Activated naive CD4-positive, alpha-beta T cell treated with anti-CD3 and anti-CD28 coated beads for 36 hours (primary cell): ENCODE measurements around the gene SEC14L6. TPM values are rescaled to one million over a fixed set of nuclear protein-coding genes. Genes with fewer than 3 reads are reported as not detected.
A peak's percentile ranks its signal among the peaks of the same experiment; 100 is the strongest.
"Not testable (repeated sequence)": the region's sequence is repeated elsewhere in the genome, so short reads cannot be mapped to it uniquely, and the experiment has no call there.

ENCODE experiments used
- CTCF ChIA-PET: fragments of 350-600 bp; sonication (Branson Sonifier 250); formaldehyde crosslinking; loops from one replicate; lab custom pipeline; 2021; ENCODE audit warnings: antibody characterized with exemption; lab: Charles Lee
- DNase-seq: peaks from one replicate; pipeline ENCODE4 v3.0.0-alpha.2; 2020
- H3K27ac Mint-ChIP-seq: one replicate; pipeline ENCODE4 v1.8.0; 2021; ENCODE audit warnings: mild to moderate bottlenecking, mixed read lengths
- H3K27me3 Mint-ChIP-seq: one replicate; pipeline ENCODE4 v1.8.0; 2021; ENCODE audit warnings: low read depth, mixed read lengths
- H3K36me3 Mint-ChIP-seq: one replicate; pipeline ENCODE4 v1.8.0; 2021; ENCODE audit warnings: low read depth, mixed read lengths
- H3K4me1 Mint-ChIP-seq: one replicate; pipeline ENCODE4 v1.8.0; 2021; ENCODE audit warnings: low read depth, mixed read lengths
- H3K4me3 Mint-ChIP-seq: one replicate; pipeline ENCODE4 v1.8.0; 2021; ENCODE audit warnings: mild to moderate bottlenecking, moderate library complexity, mixed read lengths
- H3K9me3 Mint-ChIP-seq: one replicate; pipeline ENCODE4 v1.8.0; 2021; ENCODE audit warnings: mixed read lengths
- intact Hi-C: fragments of 100-400 bp; cut with micrococcal nuclease; formaldehyde crosslinking; loops from one replicate; pipeline ENCODE4 v1.15.1; 2023
- total RNA-seq, 2 experiments: library from RNA; stranded (reverse); gene quantifications; one replicate each; pipeline ENCODE4 v1.2.3, GENCODE V29; 2021

The SEC14L6 gene
- total RNA-seq, 2 experiments from 2014 or later: not detected

- DNase-seq: no peak
- no peak overlapping the region for H3K27ac Mint-ChIP-seq
- CTCF ChIA-PET: no interaction called here
- H3K36me3 Mint-ChIP-seq: no peaks in the 10 kb centered on the region
- H3K27me3 Mint-ChIP-seq: no peaks in the 10 kb centered on the region
- intact Hi-C loops: no loop called here
- H3K4me1 Mint-ChIP-seq: no peaks in the 10 kb centered on the region
- H3K4me3 Mint-ChIP-seq: no peak overlapping the region
- no peaks in the 10 kb centered on the region for H3K9me3 Mint-ChIP-seq
Observed at GRCh38 chr22:30564045-30564760, 17.7 kb upstream of the SEC14L6 start.

GRCh38 chr22:30562366-30562765 lies 15.8 kb upstream of the SEC14L6 start:
- intact Hi-C loops: no loop called here
- CTCF ChIA-PET: interaction anchor here (0.6 kb wide), 1 partner anchor 21 kb away, joined by 4 read pairs; no protein-coding TSS in a partner anchor
- H3K4me1 Mint-ChIP-seq: no peaks in the 10 kb centered on the region
- H3K4me3 Mint-ChIP-seq: no peak overlapping the region
- H3K36me3 Mint-ChIP-seq: no peaks in the 10 kb centered on the region
- no peak overlapping the region for H3K27ac Mint-ChIP-seq
- DNase-seq: no peak
- no peaks in the 10 kb centered on the region for H3K27me3 Mint-ChIP-seq
- no peaks in the 10 kb centered on the region for H3K9me3 Mint-ChIP-seq

GRCh38 chr22:30561402-30562189 lies 15.1 kb upstream of the SEC14L6 start:
- no peaks in the 10 kb centered on the region for H3K36me3 Mint-ChIP-seq
- DNase-seq: no peak
- H3K27ac Mint-ChIP-seq: no peak overlapping the region
- H3K9me3 Mint-ChIP-seq: no peaks in the 10 kb centered on the region
- H3K4me1 Mint-ChIP-seq: no peaks in the 10 kb centered on the region
- CTCF ChIA-PET: no interaction called here
- H3K4me3 Mint-ChIP-seq: no peak overlapping the region
- H3K27me3 Mint-ChIP-seq: no peaks in the 10 kb centered on the region
- intact Hi-C loops: no loop called here

- CTCF ChIA-PET, H3K9me3 Mint-ChIP-seq, H3K4me1 Mint-ChIP-seq, H3K36me3 Mint-ChIP-seq, H3K27me3 Mint-ChIP-seq, H3K4me3 Mint-ChIP-seq, intact Hi-C loops, H3K27ac Mint-ChIP-seq: not testable (repeated sequence)
- DNase-seq: peak; percentile 25
Observed at GRCh38 chr22:30560643-30561202, 14.2 kb upstream of the SEC14L6 start.

- Mint-ChIP-seq H3K36me3 (no peaks in the 10 kb centered on the region), H3K27ac (no peak overlapping the region), H3K4me3 (no peak overlapping the region), H3K27me3 (no peaks in the 10 kb centered on the region), H3K4me1 (no peaks in the 10 kb centered on the region), H3K9me3 (no peaks in the 10 kb centered on the region)
- intact Hi-C loops: no loop called here
- no peak for DNase-seq
- CTCF ChIA-PET: no interaction called here
Observed at GRCh38 chr22:30559889-30560288, 13.3 kb upstream of the SEC14L6 start.

GRCh38 chr22:30557243-30557642 lies 10.7 kb upstream of the SEC14L6 start:
- CTCF ChIA-PET: interaction anchor here (0.6 kb wide), 1 partner anchor 9 kb away, joined by 3 read pairs; no protein-coding TSS in a partner anchor
- Mint-ChIP-seq H3K27me3 (no peaks in the 10 kb centered on the region), H3K27ac (no peak overlapping the region), H3K4me1 (no peaks in the 10 kb centered on the region), H3K36me3 (no peaks in the 10 kb centered on the region), H3K9me3 (no peaks in the 10 kb centered on the region), H3K4me3 (no peak overlapping the region)
- intact Hi-C loops: no loop called here
- DNase-seq: no peak

- Mint-ChIP-seq H3K36me3 (no peaks in the 10 kb centered on the region), H3K4me3 (no peak overlapping the region), H3K9me3 (no peaks in the 10 kb centered on the region), H3K27me3 (no peaks in the 10 kb centered on the region), H3K4me1 (no peaks in the 10 kb centered on the region), H3K27ac (no peak overlapping the region)
- DNase-seq: no peak
- intact Hi-C loops: no loop called here
- CTCF ChIA-PET: interaction anchor here (0.5 to 0.8 kb wide), 3 partner anchors 10 to 216 kb away, joined by 3 read pairs; no protein-coding TSS in a partner anchor
Observed at GRCh38 chr22:30556388-30556787, 9.8 kb upstream of the SEC14L6 start.

- no peaks in the 10 kb centered on the region for H3K4me1 Mint-ChIP-seq
- no peaks in the 10 kb centered on the region for H3K9me3 Mint-ChIP-seq
- no peak overlapping the region for H3K4me3 Mint-ChIP-seq
- H3K27me3 Mint-ChIP-seq: no peaks in the 10 kb centered on the region
- no peak overlapping the region for H3K27ac Mint-ChIP-seq
- H3K36me3 Mint-ChIP-seq: no peaks in the 10 kb centered on the region
- no peak for DNase-seq
- intact Hi-C loops: no loop called here
- CTCF ChIA-PET: interaction anchor here (0.8 kb wide), 1 partner anchor 64 kb away, joined by 3 read pairs; no protein-coding TSS in a partner anchor
Observed at GRCh38 chr22:30555282-30556210, 9.0 kb upstream of the SEC14L6 start.

- no peak overlapping the region for H3K4me3 Mint-ChIP-seq
- no peak overlapping the region for H3K27ac Mint-ChIP-seq
- CTCF ChIA-PET: no interaction called here
- H3K27me3 Mint-ChIP-seq: no peaks in the 10 kb centered on the region
- intact Hi-C loops: no loop called here
- H3K4me1 Mint-ChIP-seq: no peaks in the 10 kb centered on the region
- no peaks in the 10 kb centered on the region for H3K36me3 Mint-ChIP-seq
- no peaks in the 10 kb centered on the region for H3K9me3 Mint-ChIP-seq
- DNase-seq: no peak
Observed at GRCh38 chr22:30553971-30554370, 7.4 kb upstream of the SEC14L6 start.

GRCh38 chr22:30552719-30553118 lies 6.2 kb upstream of the SEC14L6 start:
- Mint-ChIP-seq H3K36me3 (no peaks in the 10 kb centered on the region), H3K4me1 (no peaks in the 10 kb centered on the region), H3K27me3 (no peaks in the 10 kb centered on the region), H3K27ac (no peak overlapping the region), H3K4me3 (no peak overlapping the region), H3K9me3 (no peaks in the 10 kb centered on the region)
- no peak for DNase-seq
- CTCF ChIA-PET: no interaction called here
- intact Hi-C loops: no loop called here

GRCh38 chr22:30551813-30552212 lies 5.3 kb upstream of the SEC14L6 start:
- H3K9me3 Mint-ChIP-seq, intact Hi-C loops, H3K27me3 Mint-ChIP-seq, H3K4me1 Mint-ChIP-seq, H3K27ac Mint-ChIP-seq, H3K4me3 Mint-ChIP-seq, DNase-seq, CTCF ChIA-PET, H3K36me3 Mint-ChIP-seq: not testable (repeated sequence)

- Mint-ChIP-seq H3K4me1 (peaks cover 2% of the 10 kb centered on the region), H3K9me3 (no peaks in the 10 kb centered on the region), H3K36me3 (no peaks in the 10 kb centered on the region), H3K27ac (no peak overlapping the region), H3K4me3 (no peak overlapping the region), H3K27me3 (peaks cover 21% of the 10 kb centered on the region)
- DNase-seq: no peak
- CTCF ChIA-PET: interaction anchor here (0.5 kb wide), 1 partner anchor 191 kb away, joined by 3 read pairs; no protein-coding TSS in a partner anchor
- intact Hi-C loops: no loop called here
Observed at GRCh38 chr22:30547188-30547587, 647 bp upstream of the SEC14L6 start.
